Mammary epithelial cell (primary cell): ENCODE results near the gene WDR88.

Experiments used
- EZH2 ChIP-seq: IDR thresholded peaks from 2 replicates; pipeline ENCODE4 v1.6.1; 2012; ENCODE audit warnings: low read length, inconsistent platforms, borderline replicate concordance
- TF ChIP-seq, protein P1 (sequence below), 2 donors: IDR thresholded peaks in 1 of 2; conservative IDR thresholded peaks in 1 of 2; 2 replicates each; pipeline ENCODE4 v1.5.1; 2011 to 2012; ENCODE audit warnings: inconsistent platforms in 2 of 2, low read length in 2 of 2, mild to moderate bottlenecking in 2 of 2, control low read depth in 1 of 2, low read depth in 1 of 2; ENCODE audit not compliant: insufficient read depth in 1 of 2; ENCODE audit errors: extremely low read depth in 1 of 2

DNA sequence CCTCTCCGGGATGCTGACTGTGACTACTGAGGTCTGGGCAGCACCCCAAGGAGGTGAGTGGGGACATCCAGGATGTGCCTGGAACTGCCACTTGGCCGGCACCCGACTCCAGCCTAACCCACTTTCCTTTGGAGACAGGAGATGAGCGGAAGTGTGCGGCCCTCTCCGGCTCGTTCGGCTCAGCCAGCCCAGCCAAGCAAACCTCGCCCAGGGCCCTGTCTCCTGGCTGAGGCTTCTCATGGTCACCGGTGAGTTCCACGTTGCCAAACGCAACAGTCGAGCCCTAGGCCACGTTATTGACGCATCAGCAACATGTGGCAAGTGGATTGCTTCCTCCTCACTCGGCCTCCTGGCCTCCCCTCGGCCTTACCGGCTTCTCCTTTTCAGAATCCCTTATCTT is 88.2 kb downstream of the WDR88 start:
- TF ChIP-seq, protein P1, sequence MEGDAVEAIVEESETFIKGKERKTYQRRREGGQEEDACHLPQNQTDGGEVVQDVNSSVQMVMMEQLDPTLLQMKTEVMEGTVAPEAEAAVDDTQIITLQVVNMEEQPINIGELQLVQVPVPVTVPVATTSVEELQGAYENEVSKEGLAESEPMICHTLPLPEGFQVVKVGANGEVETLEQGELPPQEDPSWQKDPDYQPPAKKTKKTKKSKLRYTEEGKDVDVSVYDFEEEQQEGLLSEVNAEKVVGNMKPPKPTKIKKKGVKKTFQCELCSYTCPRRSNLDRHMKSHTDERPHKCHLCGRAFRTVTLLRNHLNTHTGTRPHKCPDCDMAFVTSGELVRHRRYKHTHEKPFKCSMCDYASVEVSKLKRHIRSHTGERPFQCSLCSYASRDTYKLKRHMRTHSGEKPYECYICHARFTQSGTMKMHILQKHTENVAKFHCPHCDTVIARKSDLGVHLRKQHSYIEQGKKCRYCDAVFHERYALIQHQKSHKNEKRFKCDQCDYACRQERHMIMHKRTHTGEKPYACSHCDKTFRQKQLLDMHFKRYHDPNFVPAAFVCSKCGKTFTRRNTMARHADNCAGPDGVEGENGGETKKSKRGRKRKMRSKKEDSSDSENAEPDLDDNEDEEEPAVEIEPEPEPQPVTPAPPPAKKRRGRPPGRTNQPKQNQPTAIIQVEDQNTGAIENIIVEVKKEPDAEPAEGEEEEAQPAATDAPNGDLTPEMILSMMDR (conservative IDR thresholded peaks at IDR 0.05 in 1 of 2, IDR thresholded peaks at IDR 0.05 in 1 of 2; ENCODE audit: extremely low read depth in 1 of 2, insufficient read depth in 1 of 2, low read depth in 1 of 2, low read length in 2 of 2), result no peak
- no peak for TF ChIP-seq EZH2
